Stimulated activated CD4-positive, alpha-beta T cell treated with anti-CD3 and anti-CD28 coated beads, Interleukin-1b, Interleukin-23, amount 100 ng/mL, for 24 hours (primary cell): ENCODE data around the gene NOS2.
"Not testable (repeated sequence)": the region's sequence is repeated elsewhere in the genome, so short reads cannot be mapped to it uniquely, and the experiment has no call there.

ENCODE experiments used
- DNase-seq, 4 experiments: peaks; one replicate each; pipeline ENCODE4 v3.0.0-alpha.2; 2020; ENCODE audit warnings: low read depth in 4 of 4, low spot score in 1 of 4

NOS2 gene

DNA sequence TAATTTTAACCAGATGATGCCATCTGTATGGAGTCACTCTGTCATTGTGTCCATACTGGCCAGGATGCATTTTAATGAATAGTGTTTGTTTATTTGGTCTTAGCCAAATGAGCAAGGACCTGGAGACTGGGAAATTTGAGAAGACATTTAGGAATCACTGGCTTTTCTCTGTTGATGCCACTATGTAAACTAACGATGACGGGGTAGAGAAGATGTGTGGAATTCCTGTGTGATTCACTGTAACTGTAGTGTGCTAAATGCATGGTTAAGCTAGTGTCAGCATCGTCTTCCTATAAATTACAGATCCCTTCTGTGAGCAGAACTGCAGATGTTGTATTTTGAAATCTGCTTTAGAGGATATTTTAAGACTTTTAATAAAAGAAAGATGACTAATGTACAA lies 66.6 kb downstream of the NOS2 start:
- no peak for DNase-seq

DNA sequence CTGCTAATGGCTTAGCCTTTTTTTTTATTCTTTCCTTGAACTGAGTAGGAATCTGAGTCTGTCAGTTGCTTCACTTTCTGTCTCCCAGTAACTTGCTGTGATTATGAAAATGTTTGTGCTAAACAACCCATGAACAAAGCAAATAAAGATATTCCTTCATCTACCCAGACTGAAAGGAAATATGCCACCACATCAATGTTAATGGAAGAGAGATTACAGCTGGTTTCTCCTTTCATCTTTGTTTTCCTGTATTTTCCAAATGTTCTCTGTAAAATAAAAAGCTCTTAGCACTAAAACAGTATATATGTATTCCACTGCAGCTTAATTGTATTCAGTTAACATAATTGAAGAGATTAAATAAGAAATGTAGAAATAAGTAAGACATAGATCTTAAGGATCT lies 67.6 kb downstream of the NOS2 start:
- not testable (repeated sequence) for DNase-seq

DNA sequence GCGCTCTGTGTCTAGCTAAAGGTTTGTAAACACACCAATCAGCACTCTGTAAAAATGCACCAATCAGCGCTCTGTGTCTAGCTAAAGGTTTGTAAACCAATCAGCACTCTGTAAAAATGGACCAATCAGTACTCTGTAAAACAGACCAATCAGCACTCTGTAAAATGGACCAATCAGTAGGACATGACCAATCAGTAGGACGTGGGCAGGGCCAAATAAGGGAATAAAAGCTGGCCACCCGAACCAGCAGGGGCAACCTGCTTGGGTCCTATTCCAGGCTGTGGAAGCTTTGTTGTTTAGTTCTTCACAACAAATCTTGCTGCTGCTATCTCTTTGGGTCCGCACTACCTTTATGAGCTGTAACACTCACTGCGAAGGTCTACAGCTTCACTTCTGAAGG lies 74.3 kb downstream of the NOS2 start:
- not testable (repeated sequence) for DNase-seq

DNA sequence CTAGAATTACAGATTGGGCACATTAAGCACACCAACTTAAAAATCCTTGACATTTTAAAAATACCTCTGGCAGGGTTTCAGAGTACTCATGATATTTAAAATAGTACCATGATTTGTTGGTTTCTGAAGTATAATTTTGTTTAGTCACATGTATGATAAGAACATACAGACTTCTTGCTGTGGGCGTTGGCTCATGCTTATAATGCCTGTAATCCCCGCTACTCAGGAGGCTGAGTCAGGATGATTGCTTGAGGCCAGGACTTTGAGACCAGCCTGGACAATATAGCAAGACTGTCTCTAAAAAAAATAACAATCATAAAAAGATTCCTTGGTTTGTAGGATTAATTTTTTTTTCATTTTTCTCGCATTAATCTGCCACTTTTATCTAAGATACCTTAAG lies 78.5 kb downstream of the NOS2 start:
- no peak for DNase-seq
